HG03354 (cell line): Measurements from ENCODE around the gene RTKN.

ENCODE experiments used
- ATAC-seq: cut with Tn5 transposase; IDR thresholded peaks from one replicate; pipeline ENCODE4 v1.9.1; 2021; ENCODE audit warnings: mild to moderate bottlenecking; ENCODE audit not compliant: unreplicated experiment, poor library complexity, severe bottlenecking

RTKN gene

GRCh38 chr2:74419345-74419744, 22.4 kb downstream of the RTKN start:
- ATAC-seq = no peak

DNA sequence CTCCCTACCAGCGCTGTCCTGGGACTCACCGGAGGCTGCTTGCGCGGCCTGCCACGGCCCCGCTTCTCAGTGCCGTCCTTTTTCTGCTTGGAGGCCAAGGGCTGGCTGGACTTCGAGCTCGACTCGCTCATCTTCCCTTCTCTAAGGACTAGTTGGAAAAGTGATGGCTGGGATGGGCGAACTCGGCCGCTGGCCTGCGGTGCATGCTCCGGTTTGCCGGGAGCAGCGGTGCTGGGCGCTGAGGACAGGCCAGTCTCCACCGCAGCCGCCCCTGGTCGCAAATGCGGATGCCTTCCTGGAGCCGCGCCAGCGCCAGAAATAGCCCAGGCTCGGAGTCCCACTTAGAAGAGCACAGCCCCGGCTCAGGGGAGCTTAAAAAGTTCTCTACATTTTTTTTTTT, 23.4 kb downstream of the RTKN start:
- ATAC-seq = no peak

DNA sequence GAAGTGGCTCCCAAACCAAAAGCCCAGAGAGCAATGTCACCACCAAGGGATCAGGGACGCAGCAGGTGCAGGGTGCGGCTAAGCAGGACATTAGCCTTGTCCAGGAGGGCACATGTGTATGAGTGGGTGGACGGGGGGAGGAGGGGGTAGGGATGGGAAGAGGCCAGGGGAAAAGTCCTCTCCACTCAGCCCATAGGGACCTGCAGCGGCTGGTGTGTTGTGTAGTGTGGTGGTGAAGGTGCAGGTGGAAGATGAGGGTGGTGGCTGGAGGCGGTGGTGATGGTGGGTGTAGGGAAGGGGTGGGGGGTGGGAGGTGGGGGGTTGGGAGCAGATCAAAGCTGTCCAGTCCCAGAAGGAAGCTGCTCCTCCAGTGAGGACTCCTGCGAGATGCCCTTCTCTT, 24.0 kb downstream of the RTKN start:
- no peak for ATAC-seq

DNA sequence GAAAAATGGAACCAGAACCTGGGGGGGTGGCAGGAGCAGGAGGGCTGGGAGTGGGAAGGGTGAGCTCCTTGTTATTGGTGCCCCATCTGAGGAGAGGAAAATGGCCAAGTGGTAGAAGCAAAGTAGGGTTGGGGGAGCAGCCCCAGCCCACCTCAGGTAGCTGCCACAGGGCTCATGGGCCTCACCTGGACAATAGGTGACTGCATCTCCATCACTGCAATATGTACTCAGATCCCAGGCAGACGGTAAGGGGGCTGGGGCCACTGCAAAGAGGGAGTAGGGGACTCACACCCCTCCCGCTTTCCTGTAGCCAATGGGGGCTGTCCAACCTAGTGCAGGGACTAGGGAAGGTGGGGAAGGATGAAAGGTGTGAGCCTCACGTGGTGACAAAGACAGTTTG, 24.5 kb downstream of the RTKN start:
- no peak for ATAC-seq

DNA sequence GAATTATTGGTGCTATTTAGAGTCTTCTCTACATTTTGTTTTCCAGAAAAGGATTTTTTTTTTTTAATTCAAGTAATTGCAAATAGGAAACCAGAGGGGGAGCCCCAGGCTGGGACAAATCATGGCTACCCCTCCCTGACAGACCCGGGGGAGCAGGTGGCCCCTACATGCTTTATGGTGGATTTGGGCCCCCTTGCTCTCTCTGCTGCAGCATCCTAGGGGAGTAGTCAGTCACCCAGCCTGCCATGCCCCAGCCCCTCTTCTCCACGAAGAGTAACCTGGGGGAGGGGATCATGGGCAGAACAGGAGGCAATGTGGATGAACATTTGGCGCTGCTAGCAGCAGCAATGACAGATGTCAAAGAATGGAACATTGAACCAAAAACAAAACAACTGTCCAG, 25.0 kb downstream of the RTKN start:
- ATAC-seq = no peak

DNA sequence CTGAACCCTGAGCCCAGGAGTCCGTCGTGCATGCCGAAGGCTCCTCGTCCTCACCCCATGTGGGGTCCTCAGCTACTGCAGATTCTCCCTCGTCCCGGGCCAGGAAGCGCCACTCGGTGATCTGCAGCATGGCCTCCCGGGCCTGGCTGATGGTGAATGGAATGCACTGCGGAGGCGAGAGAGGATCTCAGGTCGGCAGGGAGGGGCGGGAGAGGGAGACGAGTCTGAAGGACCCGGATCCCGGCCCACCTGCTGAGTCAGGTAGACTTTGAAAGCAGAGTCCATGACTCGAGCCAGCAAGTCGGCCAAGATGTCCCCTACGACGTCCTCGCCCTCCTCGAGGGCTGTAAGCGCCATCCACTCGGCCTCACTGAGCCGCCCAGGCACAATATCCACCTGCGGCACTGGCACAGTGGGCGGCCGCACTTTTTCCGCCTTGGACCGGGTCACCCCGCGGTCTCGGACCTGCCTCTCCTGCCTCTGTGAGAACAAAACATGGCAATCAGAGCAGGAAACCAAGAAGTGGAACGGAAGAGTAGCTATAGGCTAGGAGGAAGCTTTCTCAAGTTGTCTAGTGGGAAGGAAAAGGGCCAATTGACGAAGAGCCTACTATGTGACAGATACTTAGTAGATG, 25.9 kb downstream of the RTKN start:
- no peak for ATAC-seq

DNA sequence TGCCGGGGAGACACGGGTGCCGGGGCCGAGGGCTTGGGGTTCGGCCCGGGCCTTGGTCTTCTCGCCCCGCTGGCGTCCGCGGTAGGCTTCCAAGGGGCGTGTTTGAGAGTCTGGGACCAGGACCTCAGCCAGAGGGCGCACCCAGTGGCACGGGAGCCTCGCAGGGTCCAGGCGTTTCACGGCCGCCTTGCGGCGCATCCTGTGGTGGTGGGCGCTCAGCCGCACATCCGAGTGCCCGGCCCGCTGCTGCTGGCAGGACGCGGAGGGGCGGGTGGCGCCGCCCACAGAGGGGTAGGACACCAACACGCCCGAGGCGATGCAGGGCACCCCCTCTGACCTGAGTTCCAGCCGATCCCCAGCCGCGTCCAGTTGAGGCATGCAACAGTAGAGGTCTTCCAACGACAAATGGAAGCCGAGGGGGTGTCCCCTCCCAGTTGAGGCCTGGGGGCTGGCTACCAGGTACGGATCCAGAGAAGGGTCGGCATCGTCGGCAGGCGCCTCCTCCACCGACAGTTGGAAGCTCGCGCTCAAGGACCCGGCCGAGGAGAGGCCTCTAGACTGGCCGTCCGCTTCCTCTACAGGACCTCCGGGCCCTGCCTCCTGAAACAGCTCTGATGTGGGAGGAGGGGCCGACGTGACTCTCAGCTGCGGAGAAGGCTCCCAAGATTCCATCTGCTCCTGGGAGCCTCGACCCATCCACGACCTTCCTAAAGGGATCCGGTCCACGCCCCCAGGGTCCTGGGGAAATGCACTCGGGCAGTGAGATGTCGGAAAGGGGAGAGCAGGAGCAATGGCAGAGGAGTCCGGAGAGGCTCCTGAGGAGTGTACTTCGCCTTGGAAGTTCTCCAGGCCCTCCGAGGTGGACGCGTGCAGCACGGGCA, 26.6 kb downstream of the RTKN start:
- peak; percentile 56 for ATAC-seq

DNA sequence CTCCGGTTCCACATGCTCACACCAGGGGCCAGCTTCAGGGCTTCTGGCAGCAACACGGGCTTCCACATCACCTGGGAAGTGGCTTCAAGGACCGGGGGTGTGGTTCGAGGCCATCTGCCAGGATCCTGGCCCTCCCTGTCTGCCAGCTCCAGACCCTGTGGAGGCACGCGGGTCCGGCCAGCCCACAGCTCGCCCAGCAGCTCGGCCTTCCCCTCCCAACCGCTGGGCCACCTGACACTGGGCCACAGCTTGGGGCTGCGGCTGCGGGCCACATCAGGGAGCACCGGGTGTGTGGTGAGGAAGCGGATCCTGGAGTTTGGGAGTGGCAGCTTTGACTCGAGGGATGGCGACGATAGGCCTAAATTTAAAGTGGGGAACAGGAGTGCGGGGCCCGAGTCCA, 27.3 kb downstream of the RTKN start:
- no peak for ATAC-seq

GRCh38 chr2:74413001-74413698, 28.6 kb downstream of the RTKN start:
- no peak for ATAC-seq

- no peak for ATAC-seq
Measured at GRCh38 chr2:74407682-74408081, 34.1 kb downstream of the RTKN start.

GRCh38 chr2:74406035-74406434, 35.7 kb downstream of the RTKN start:
- ATAC-seq = peak; percentile 86

GRCh38 chr2:74401891-74402290, 39.8 kb downstream of the RTKN start:
- ATAC-seq = no peak

- no peak for ATAC-seq
Measured at GRCh38 chr2:74399785-74400184, 42.0 kb downstream of the RTKN start.

DNA sequence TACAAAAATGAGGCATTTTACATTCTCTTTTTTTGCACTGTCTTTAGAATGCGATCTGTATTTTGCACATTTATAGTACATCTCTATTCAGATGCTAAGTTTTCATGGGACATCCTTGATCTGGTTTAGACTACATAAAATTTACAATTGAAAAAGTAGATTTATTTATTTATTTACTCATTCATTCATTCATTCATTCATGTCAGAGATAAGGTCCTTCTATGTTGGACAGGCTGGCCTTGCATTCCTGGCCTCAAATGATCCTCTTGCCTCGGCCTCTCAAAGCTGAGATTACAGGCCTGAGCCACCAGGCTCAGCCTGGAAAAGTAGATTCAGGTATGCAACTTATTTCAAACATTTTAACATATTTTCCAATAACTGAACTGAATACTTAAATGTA, 45.6 kb downstream of the RTKN start:
- ATAC-seq = no peak

DNA sequence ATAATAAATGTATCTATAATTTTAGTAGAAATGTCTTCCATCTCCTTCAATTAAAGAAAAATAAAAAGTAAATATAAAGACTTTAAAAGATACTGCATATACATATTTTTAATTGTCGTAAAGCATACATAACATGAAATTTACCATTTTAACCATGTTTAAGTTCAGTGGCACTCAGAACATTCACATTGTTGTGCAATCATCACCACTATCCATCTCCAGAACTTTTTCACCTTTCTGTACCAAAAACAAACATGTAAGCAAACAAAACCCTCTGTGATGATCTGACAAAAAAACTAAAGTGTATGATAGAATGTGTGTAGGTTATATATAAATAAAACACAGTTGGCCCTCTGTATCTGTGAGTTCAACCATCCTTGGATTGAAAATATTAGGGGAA, 48.2 kb downstream of the RTKN start:
- ATAC-seq = no peak

DNA sequence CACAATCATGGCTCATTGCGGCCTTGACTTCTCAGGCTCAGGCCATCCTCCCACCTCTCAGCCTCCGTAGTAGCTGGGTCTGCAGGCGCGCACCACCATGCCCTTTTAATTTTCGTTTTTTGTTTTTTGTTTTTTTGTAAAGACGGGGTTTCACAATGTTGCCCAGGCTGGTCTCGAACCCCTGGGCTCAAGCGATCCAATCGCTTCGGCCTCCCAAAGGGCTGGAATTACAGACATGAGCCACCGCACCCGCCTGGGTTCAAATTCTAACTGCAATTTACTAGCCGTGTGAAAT, 49.3 kb downstream of the RTKN start:
- no peak for ATAC-seq

- ATAC-seq = peak; percentile 84
Measured at GRCh38 chr2:74391580-74392448, 49.9 kb downstream of the RTKN start.

- ATAC-seq = peak; percentile 36
Measured at GRCh38 chr2:74391209-74391579, 50.5 kb downstream of the RTKN start.

DNA sequence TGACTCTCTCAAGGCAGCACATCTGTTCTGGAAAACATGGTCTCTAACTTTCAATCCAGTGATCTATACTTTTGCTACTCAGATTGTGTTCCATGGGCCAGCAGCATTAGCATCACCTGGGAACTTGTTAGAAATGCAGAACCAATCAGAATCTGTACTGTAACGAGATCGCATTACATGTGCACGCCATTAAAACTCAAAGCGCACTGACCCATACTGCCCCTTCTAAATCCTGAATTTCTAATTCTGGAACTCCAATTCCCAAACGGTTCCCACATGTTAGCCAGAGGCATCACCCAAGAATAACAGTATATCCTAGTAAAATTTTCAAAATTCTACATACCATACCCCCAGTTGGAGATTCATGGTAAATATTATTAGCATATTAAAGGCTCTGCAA, 51.1 kb downstream of the RTKN start:
- ATAC-seq = no peak

DNA sequence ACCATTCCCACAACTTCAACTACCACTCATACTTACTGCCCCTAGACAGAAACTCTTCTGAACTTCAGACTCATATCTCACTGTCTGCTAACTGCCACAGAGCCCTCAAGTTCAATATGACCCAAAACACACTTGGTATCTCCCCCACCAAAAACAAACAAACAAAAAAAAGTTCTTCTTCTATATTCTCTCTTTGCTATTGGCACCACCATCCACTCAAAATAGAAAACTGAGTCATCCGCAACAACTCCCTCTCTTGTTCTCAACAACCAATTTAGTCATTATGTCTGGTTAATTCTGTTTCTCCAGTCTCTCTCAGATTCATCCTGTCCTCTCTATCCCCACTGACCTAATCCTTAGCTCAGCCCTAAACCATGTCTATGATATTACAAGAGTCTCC, 54.4 kb downstream of the RTKN start:
- ATAC-seq = no peak
